Naive B cell (primary cell): ENCODE results near the gene FAT1. TPM values are rescaled to one million over a fixed set of nuclear protein-coding genes. Genes with fewer than 3 reads are reported as not detected.
"Not testable (repeated sequence)": the region's sequence is repeated elsewhere in the genome, so short reads cannot be mapped to it uniquely, and the experiment has no call there.

Source experiments
- ATAC-seq, 2 donors: fragments of 150-1000 bp; cut with Tn5 transposase; 2 replicates each; pipeline ENCODE4 v1.10.0; 2021; ENCODE audit warnings: low read depth in 2 of 2, mild to moderate bottlenecking in 2 of 2, moderate library complexity in 2 of 2
- DNase-seq: peaks from one replicate; pipeline ENCODE4 v3.0.0; 2022
- H3K27ac Mint-ChIP-seq, 6 donors: one replicate each; pipeline ENCODE4 v1.8.0; 2020 to 2022; ENCODE audit warnings: mild to moderate bottlenecking in 6 of 6, mixed read lengths in 6 of 6, moderate library complexity in 5 of 6, inconsistent platforms in 2 of 6
- H3K27me3 Mint-ChIP-seq, 3 donors: one replicate each; pipeline ENCODE4 v1.8.0; 2021 to 2022; ENCODE audit warnings: mixed read lengths in 3 of 3, mild to moderate bottlenecking in 1 of 3
- H3K36me3 Mint-ChIP-seq, 2 donors: one replicate each; pipeline ENCODE4 v1.8.0; 2020 to 2022; ENCODE audit warnings: mixed read lengths in 2 of 2, inconsistent platforms in 1 of 2, mild to moderate bottlenecking in 1 of 2
- H3K4me1 Mint-ChIP-seq, 3 donors: one replicate each; pipeline ENCODE4 v1.8.0; 2020 to 2022; ENCODE audit warnings: mixed read lengths in 3 of 3, inconsistent platforms in 1 of 3, mild to moderate bottlenecking in 1 of 3, moderate library complexity in 1 of 3
- H3K4me3 Mint-ChIP-seq, 8 donors: one replicate each; pipeline ENCODE4 v1.8.0; 2020 to 2022; ENCODE audit warnings: mild to moderate bottlenecking in 8 of 8, mixed read lengths in 8 of 8, moderate library complexity in 8 of 8, inconsistent platforms in 2 of 8
- H3K9me3 Mint-ChIP-seq, 7 donors: one replicate each; pipeline ENCODE4 v1.8.0; 2020 to 2022; ENCODE audit warnings: mixed read lengths in 7 of 7, mild to moderate bottlenecking in 5 of 7, inconsistent platforms in 2 of 7, moderate library complexity in 1 of 7
- polyA plus RNA-seq, 6 donors: library from polyadenylated mRNA; unstranded; fragments of 300-500 nt; fragmentation: Illumina TruSeq; gene quantifications; one replicate each; pipeline ENCODE4 v1.2.3, GENCODE V29; 2021; ENCODE audit warnings: low read depth in 6 of 6

The FAT1 gene
- polyA plus RNA-seq = not detected

GRCh38 chr4:186723292-186724057 lies at the start of gene FAT1:
Gene FAT1, minus strand, starts transcription at chr4:186723856. Its CDS starts 14,029 bp downstream, at chr4:186709827.
- peaks cover 23 to 59% (median 45%) of the 10 kb centered on the region in 3 donors for H3K27me3 Mint-ChIP-seq
- ATAC-seq = no peak
- peak within 1 kb of the TSS in 2 of 6 donors; percentile 38 to 43 for H3K27ac Mint-ChIP-seq
- peaks cover 0 to 26% (median 3%) of the 10 kb centered on the region in 3 donors for H3K4me1 Mint-ChIP-seq
- no peaks in the 10 kb centered on the region for H3K36me3 Mint-ChIP-seq
- peaks cover 0 to 26% (median 5%) of the 10 kb centered on the region in 7 donors for H3K9me3 Mint-ChIP-seq
- DNase-seq = no peak
- H3K4me3 Mint-ChIP-seq = peak within 1 kb of the TSS; percentile 16 to 86 (median 47)

DNA sequence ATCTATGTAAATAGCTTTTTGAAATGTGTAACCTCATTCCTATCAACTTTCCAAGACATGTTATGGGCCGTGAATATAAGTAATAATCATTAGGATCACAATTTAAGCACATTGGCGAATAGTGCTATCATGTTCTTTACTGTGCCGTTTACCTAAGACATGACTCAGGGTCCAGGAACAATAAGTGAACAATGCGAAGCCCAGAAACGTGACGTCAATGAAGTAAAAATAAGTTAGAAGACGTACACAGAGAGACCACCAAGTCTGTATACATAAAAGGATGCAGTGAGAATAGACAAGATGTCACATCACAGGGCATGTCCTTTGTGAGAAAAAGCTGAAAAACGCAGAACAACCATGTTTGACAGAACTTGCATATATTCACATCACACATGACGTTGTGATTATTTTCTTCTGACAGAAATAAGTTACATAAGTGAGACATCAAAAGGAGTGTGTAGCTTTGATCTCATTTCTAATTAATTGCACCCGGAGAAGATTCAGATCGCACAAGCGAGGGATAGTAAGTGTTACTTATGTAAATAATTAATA lies 49.4 kb upstream of the FAT1 start:
- H3K27me3 Mint-ChIP-seq = no peaks in the 10 kb centered on the region
- no peak for DNase-seq
- H3K9me3 Mint-ChIP-seq = peaks cover 2 to 26% (median 8%) of the 10 kb centered on the region in 7 donors
- no peak for ATAC-seq
- H3K36me3 Mint-ChIP-seq = no peaks in the 10 kb centered on the region
- no peak overlapping the region for H3K4me3 Mint-ChIP-seq
- H3K4me1 Mint-ChIP-seq = no peaks in the 10 kb centered on the region
- no peak overlapping the region for H3K27ac Mint-ChIP-seq

GRCh38 chr4:186771624-186772023 lies 48.0 kb upstream of the FAT1 start:
- Mint-ChIP-seq H3K9me3 (peaks cover 2 to 33% (median 8%) of the 10 kb centered on the region in 7 donors), H3K27ac (no peak overlapping the region), H3K4me3 (no peak overlapping the region), H3K27me3 (no peaks in the 10 kb centered on the region), H3K36me3 (no peaks in the 10 kb centered on the region), H3K4me1 (no peaks in the 10 kb centered on the region)
- no peak for ATAC-seq
- DNase-seq = no peak

DNA sequence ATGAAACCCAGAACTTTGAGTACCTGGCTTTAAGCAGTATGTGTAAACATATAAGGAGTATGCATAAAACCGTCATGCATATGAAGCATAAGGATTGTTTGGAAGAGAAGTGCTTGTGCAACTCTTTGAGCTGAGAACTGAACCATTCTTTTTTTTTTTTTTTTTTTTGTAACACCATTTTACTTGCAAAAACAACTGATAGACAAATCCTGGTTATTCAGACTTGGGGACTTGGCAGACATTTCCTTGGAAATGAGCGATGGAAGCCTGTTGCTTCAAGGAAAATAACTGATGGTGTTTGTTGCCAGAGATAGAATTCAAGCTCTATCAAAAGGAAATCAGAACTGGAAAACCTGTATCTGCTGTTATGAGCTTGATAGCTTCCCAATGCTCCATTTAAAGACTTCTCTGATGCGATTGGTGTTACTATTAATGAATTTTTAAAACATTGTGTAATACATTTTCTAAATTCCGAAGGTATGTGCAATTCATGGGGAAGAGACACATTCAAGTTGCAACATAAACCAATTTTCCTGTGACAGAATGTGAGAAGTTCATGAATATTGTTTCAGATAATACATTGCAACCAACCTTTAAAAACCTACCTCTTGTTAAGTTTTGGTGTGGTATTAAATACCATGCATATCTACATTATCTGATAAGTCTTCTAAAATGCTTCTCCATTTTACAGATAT lies 47.0 kb upstream of the FAT1 start:
- H3K9me3 Mint-ChIP-seq = peaks cover 4 to 28% (median 9%) of the 10 kb centered on the region in 7 donors
- no peak overlapping the region for H3K27ac Mint-ChIP-seq
- no peaks in the 10 kb centered on the region for H3K4me1 Mint-ChIP-seq
- H3K27me3 Mint-ChIP-seq = no peaks in the 10 kb centered on the region
- ATAC-seq = no peak
- no peaks in the 10 kb centered on the region for H3K36me3 Mint-ChIP-seq
- no peak overlapping the region for H3K4me3 Mint-ChIP-seq
- no peak for DNase-seq

GRCh38 chr4:186767794-186768193 lies 44.1 kb upstream of the FAT1 start:
- Mint-ChIP-seq H3K27ac (no peak overlapping the region), H3K9me3 (peaks cover 2 to 14% (median 8%) of the 10 kb centered on the region in 7 donors), H3K36me3 (no peaks in the 10 kb centered on the region), H3K27me3 (no peaks in the 10 kb centered on the region), H3K4me3 (no peak overlapping the region), H3K4me1 (no peaks in the 10 kb centered on the region)
- ATAC-seq (no peak), DNase-seq (no peak)

- no peaks in the 10 kb centered on the region for H3K36me3 Mint-ChIP-seq
- ATAC-seq = no peak
- no peak for DNase-seq
- H3K4me3 Mint-ChIP-seq = no peak overlapping the region
- no peaks in the 10 kb centered on the region for H3K4me1 Mint-ChIP-seq
- no peaks in the 10 kb centered on the region for H3K27me3 Mint-ChIP-seq
- no peak overlapping the region for H3K27ac Mint-ChIP-seq
- H3K9me3 Mint-ChIP-seq = peaks cover 2 to 20% (median 7%) of the 10 kb centered on the region in 7 donors
These were observed 42.3 kb upstream of the FAT1 start for GRCh38 chr4:186765673-186766546.

DNA sequence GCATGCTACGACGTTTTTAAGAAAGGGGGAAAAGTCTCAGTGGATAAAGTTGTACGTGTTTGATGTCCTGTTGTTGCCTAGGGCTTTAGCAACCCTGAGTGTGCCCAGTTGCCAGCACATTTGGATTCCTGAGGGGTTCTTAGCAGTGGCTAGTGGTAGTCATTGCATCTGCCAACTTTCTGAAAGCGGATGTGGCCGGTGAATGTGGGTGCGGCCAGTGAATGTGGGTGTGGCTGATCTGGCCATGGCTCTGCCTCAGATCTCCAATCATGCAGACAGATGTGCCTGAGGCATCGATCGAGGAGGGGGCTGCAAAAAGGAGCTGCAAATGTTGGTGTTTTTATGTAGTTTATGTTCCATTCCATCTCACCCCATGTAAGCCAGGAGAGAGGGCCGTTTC lies 41.5 kb upstream of the FAT1 start:
- Mint-ChIP-seq H3K27me3 (no peaks in the 10 kb centered on the region), H3K4me1 (no peaks in the 10 kb centered on the region), H3K9me3 (peaks cover 2 to 19% (median 5%) of the 10 kb centered on the region in 7 donors), H3K4me3 (no peak overlapping the region), H3K27ac (no peak overlapping the region), H3K36me3 (no peaks in the 10 kb centered on the region)
- no peak for DNase-seq
- no peak for ATAC-seq

GRCh38 chr4:186764457-186764856 lies 40.8 kb upstream of the FAT1 start:
- H3K27ac Mint-ChIP-seq = no peak overlapping the region
- H3K27me3 Mint-ChIP-seq = no peaks in the 10 kb centered on the region
- peaks cover 2 to 16% (median 4%) of the 10 kb centered on the region in 7 donors for H3K9me3 Mint-ChIP-seq
- H3K4me1 Mint-ChIP-seq = no peaks in the 10 kb centered on the region
- DNase-seq (no peak), ATAC-seq (no peak)
- no peaks in the 10 kb centered on the region for H3K36me3 Mint-ChIP-seq
- H3K4me3 Mint-ChIP-seq = no peak overlapping the region

GRCh38 chr4:186762865-186763264 lies 39.2 kb upstream of the FAT1 start:
- no peak for ATAC-seq
- Mint-ChIP-seq H3K4me1 (no peaks in the 10 kb centered on the region), H3K27ac (no peak overlapping the region), H3K27me3 (no peaks in the 10 kb centered on the region), H3K36me3 (no peaks in the 10 kb centered on the region), H3K4me3 (no peak overlapping the region), H3K9me3 (peaks cover 3 to 20% (median 6%) of the 10 kb centered on the region in 7 donors)
- DNase-seq = no peak

GRCh38 chr4:186762361-186762760 lies 38.7 kb upstream of the FAT1 start:
- Mint-ChIP-seq H3K9me3 (peaks cover 0 to 19% (median 6%) of the 10 kb centered on the region in 7 donors), H3K4me3 (no peak overlapping the region), H3K36me3 (no peaks in the 10 kb centered on the region), H3K27me3 (no peaks in the 10 kb centered on the region), H3K27ac (no peak overlapping the region), H3K4me1 (no peaks in the 10 kb centered on the region)
- DNase-seq = no peak
- no peak for ATAC-seq

DNA sequence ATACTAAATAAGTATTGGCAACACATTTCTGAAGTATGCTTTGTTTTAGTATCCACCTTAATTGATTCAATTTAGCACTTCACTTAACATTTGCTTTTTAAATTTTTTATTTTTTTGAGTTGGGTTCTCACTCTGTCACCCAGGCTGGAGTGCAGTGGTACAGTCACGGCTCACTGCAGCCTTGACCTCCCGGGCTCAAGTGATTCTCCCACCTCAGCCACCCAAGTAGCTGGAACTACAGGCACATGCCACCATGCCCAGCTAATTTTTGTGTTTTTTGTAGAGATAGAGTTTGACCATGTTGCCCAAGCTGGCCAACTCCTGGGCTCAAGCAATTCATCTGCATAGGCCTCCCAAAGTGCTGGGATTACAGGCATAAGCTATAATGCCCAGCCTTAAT lies 38.3 kb upstream of the FAT1 start:
- not testable (repeated sequence) for H3K4me1 Mint-ChIP-seq, ATAC-seq, H3K4me3 Mint-ChIP-seq, H3K27ac Mint-ChIP-seq, H3K36me3 Mint-ChIP-seq, H3K27me3 Mint-ChIP-seq, DNase-seq
- peaks cover 3 to 22% (median 7%) of the 10 kb centered on the region in 7 donors for H3K9me3 Mint-ChIP-seq

DNA sequence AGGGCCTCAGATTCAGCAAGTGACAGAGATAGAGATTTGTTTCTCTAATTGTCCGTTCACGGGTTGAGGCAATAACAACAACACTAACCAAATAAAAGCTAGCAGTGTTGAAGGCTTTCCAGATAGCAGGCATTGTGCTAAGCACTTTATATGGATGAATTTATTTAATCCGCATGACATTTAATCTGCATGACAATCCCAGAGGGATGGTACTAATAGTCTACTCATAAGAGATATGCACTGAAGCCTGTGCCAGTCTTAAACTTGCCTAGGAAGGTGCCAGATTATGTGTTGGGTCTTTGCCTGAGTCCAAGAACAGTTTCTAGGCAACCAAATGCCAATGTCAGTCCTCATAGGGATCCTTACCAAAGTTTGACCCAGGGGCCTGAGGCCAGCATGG lies 37.7 kb upstream of the FAT1 start:
- Mint-ChIP-seq H3K9me3 (peaks cover 6 to 23% (median 8%) of the 10 kb centered on the region in 7 donors), H3K27me3 (no peaks in the 10 kb centered on the region), H3K4me3 (no peak overlapping the region), H3K4me1 (no peaks in the 10 kb centered on the region), H3K27ac (no peak overlapping the region), H3K36me3 (no peaks in the 10 kb centered on the region)
- DNase-seq = no peak
- no peak for ATAC-seq

DNA sequence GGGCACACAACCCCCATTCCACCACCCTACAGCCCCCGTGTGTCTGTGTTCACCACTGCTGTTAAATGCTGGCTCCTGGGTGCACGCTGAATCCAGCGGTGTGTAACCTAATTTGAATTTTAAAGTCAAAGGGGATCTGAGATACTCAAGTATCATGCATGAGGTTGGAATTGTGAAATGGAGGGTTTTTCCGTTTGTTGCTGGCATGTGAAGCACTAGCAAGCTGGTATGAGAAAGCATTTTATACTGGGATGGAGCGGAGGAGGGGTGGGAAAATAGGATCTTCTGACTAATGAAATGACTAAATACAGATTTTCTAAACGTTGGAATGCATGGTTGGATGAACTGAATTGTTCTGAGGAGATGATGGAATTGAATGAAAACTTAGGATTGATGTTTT lies 36.9 kb upstream of the FAT1 start:
- Mint-ChIP-seq H3K9me3 (peaks cover 5 to 23% (median 10%) of the 10 kb centered on the region in 7 donors), H3K27ac (no peak overlapping the region), H3K4me3 (no peak overlapping the region), H3K36me3 (no peaks in the 10 kb centered on the region), H3K27me3 (no peaks in the 10 kb centered on the region), H3K4me1 (no peaks in the 10 kb centered on the region)
- no peak for ATAC-seq
- DNase-seq = no peak
